ENCODE results near the gene SF3A2.
"Not testable (repeated sequence)": the region's sequence is repeated elsewhere in the genome, so short reads cannot be mapped to it uniquely, and the experiment has no call there.

SF3A2 gene, protein sequence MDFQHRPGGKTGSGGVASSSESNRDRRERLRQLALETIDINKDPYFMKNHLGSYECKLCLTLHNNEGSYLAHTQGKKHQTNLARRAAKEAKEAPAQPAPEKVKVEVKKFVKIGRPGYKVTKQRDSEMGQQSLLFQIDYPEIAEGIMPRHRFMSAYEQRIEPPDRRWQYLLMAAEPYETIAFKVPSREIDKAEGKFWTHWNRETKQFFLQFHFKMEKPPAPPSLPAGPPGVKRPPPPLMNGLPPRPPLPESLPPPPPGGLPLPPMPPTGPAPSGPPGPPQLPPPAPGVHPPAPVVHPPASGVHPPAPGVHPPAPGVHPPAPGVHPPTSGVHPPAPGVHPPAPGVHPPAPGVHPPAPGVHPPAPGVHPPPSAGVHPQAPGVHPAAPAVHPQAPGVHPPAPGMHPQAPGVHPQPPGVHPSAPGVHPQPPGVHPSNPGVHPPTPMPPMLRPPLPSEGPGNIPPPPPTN

DNA sequence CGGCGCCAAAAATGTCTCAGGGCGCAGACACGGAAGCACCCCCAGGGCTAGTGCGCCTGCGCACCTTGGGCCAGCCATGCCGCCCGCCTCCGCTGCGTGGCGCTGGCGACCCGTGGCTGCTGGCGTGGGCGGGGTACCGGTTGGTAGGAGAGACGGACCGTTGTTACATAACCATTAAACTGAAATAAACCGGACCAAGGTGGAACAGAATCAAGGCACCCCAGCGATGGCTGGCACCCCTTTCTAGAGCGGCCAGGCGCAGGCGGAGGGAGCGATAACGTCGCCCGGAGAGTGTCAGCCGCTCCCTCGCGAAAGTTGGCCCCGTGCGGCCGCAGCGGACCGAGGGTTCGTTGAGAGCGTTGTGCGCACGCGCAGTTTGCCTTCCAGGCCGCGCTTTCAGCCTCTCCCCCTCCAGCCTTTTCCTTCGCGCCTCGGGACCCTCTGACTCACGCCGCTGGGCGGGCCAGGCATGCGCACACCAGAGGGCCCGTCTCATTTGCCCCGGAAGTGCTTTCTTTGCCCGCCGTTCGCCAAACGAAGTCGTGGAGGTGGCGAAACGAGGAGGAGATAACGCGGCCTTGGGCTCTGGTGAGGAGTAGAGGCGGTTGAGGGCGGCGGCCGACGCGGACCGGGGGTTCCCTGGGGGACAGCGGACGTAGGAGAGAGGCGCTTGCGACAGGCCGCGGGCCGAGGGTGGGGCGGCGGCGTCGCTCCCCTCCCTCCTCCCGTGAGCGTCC is at the start of gene SF3A2, which contains the start of gene PLEKHJ1:
Gene SF3A2 (plus strand): TSS at position 511 of the 737 bp plus-strand sequence. CDS start 6,595 bp downstream, outside the sequence.
Gene PLEKHJ1 (minus strand): TSS at position 16 of the 737 bp plus-strand sequence. CDS start 81 bp downstream, outside the sequence.
- peak; percentile 96 to 98 (median 97) for DNase-seq (ENCODE audit: low read depth in 2 of 3, low spot score in 1 of 3)

DNA sequence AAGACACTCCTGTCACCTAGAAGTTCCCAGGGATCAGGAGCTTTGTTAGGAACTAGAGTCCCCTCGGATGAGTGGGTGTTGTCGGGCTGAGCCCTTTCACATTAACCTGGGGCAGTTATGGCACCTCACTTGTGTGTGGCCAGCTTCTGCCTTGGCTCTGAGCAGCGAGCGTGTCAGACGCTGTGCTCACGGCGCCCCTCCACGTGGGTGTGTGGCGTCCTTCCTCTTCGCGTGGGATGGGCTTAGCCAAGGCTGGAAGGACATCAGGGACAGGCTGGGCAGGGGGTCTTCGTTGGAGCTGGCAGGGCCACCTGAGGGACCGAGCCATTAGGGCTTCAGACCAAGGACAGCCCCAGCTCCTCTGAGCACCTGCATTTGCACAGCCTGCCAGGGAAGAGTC is 49.5 kb upstream of the SF3A2 start:
- no peak for DNase-seq (ENCODE audit: low read depth in 2 of 3, low spot score in 1 of 3)

DNA sequence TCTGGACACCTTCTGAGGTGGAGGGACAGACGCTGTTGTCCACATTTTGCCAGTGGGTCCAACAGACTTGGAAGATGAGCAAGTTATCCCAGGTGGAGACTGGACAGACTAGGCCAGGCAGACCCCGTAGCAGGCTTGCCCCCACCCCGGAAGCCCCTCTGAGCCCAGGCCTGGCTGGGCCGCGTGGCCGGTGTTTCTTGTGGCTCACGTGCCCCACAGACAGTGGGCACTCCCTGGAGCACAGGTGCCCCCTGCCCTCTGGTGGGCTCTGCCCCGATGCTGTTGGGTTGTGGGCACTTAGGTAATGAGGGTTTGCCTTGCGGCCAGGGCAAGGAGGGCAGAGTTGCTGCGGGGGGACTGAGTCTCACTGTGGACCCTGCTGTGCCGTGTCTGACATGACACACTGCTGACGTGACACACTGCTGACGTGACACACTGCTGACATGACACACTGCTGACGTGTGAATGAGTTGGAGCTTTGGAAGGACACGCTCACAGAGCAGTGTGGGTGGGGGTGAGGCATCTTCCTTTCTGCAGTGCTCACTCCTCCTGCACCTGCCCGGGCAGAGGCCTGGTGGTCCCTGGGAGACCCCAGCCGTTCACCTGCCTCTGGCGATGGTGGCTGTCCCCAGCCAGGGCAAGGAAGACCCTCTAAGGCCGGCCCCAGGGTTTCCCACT is 47.8 kb upstream of the SF3A2 start:
- DNase-seq (ENCODE audit: low read depth in 2 of 3, low spot score in 1 of 3), result no peak

DNA sequence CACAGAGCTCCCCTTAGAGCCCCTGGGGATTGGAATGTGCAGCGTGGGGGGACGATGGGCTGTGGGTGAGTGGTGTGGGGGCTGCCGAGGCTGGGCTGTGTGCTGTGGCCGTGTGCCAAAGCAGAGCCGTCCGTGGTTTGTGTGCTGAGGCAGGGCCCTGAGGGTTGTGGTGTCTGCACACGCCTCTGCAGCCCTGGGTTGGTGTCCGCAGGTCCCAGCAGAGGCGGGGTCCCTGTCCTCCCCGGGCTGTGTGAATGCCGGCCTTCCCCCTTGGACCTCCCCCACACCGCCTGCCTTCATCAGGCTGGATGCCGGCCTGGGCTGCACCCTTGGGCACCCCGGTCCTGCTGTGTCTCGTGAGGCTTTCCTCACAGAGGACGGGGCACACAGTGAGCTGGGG is 46.7 kb upstream of the SF3A2 start:
- no peak for DNase-seq (ENCODE audit: low read depth in 2 of 3, low spot score in 1 of 3)

DNA sequence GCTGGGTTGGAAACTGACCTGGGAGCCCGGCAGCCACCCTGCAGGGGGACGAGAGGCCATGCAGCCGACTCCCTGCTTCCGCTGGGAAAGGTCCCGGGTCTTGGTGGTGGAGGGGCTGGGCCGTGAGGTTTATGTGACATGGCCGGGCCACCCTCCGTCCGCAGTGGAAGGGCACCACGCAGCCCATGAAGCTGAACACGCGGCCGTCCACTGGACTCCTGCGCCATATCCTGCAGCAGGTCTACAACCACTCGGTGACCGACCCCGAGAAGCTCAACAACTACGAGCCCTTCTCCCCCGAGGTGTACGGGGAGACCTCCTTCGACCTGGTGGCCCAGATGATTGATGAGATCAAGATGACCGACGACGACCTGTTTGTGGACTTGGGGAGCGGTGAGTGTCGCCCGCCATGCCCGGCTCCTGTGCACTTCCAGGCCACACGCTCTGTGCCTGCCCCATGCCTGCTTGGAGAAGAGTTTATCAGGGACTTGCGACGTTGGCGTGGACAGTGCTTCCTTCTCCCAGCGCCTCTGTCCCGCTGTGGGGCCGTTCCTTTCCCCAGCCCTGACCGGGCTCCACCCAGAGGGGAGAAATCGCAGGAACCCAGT is 45.7 kb upstream of the SF3A2 start:
- no peak for DNase-seq (ENCODE audit: low read depth in 2 of 3, low spot score in 1 of 3)

DNA sequence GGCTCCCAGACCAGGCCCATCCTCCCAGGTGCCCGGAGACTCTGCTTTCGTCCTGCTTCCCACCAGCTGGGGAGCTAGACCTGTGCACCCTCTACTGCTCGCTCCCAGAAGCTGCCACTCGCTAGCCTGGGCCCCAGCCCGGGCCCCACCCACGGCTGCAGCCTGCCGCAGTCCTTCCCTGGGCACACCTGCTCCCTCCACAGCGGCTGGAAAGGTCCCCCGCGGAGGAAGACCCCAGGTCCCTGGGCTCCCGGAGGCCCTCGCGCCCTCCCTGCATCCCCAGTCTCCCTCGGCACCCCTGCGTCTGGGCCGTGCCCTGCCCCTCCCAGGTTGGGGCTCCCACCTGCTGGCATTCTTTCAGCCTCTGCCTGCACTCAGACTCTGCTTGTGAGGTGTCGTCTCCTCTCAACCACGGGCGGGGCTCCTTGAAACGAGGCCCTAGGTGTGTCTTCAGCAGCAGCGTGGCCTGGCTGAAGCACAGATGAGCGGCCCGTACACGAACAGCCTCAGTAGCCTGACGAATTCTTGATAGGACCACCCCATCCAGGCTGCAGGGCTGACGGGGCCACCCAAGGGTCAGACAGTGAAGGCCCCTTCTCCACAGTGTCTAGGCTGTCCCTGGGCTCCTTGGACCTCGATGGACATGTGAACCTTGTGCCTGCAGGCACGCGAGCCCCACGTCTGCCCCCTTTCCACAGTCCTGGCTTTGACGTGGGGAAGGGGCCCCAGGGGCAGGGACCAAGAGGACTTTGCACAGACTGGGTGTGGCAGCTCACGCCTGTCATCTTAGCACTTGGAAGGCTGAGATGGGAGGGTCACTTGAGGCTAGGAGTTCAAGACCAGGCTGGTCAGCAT is 44.9 kb upstream of the SF3A2 start:
- DNase-seq (ENCODE audit: low read depth in 2 of 3, low spot score in 1 of 3), result no peak

DNA sequence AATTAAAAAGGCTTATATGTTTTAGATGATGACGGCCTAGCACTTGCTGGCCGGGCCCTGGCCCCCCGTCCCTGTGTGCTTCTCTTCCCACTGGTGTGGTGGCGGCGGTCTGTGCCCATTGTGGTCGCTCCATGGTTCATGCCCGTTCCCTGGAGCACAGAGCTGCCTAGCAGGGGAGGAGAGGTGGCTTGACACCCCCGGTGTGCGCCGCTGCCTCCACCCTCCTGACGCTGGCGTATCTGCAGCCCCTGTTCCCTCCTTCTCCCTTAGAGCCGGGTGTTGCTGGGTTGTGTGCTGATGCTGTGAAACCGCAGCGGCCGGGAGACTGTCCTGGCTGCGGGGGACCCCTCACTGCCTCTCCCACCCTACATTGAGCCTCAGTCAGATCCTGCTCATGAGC is 43.8 kb upstream of the SF3A2 start:
- no peak for DNase-seq (ENCODE audit: low read depth in 2 of 3, low spot score in 1 of 3)

DNA sequence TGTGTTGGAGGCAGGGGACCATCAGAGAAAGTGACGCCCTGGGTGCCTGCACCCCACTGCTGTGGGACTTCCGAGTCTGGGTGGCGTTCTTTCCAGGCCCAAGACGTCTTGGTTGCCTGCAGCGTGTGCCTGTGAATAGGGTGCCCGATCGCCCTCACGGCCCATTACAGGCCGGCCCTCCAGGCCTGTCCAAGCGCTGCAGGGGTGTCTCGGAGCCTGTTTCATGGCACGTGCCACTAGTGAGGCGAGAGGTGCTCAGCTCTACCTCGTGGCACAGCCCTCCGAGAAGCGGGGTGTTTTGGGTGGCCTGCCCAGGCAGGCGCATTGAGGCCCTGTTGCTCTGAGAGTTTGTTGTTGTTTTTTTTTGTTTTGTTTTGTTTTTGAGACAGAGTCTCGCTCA is 42.8 kb upstream of the SF3A2 start:
- DNase-seq (ENCODE audit: low read depth in 2 of 3, low spot score in 1 of 3), result no peak

DNA sequence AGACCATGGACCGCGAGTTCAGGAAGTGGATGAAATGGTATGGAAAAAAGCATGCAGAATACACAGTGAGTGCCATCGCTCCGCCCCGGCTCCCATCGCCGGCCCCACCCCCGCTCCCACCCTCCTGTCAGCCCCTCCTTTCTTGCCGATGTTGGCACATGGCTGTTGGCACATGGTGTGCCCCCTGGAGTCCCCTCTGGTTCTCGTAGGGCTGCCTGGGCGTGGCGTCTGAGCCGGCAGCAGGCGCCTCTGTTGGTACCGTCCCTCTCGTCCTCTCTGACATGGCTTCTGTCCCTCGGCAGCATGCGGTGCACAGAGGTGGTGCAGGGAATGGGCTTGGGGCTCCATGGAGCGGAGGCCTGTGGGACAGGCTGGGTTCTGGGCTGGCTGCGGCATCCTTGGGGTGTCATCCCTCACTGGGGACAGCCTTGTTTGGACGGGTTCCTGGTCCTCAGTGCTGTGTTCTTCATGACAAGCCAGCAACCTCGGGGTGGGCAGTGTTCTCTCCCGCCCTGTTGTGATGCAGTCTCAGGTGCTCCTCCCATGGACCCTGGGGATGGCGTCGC is 42.0 kb upstream of the SF3A2 start:
- DNase-seq (ENCODE audit: low read depth in 2 of 3, low spot score in 1 of 3), result no peak

DNA sequence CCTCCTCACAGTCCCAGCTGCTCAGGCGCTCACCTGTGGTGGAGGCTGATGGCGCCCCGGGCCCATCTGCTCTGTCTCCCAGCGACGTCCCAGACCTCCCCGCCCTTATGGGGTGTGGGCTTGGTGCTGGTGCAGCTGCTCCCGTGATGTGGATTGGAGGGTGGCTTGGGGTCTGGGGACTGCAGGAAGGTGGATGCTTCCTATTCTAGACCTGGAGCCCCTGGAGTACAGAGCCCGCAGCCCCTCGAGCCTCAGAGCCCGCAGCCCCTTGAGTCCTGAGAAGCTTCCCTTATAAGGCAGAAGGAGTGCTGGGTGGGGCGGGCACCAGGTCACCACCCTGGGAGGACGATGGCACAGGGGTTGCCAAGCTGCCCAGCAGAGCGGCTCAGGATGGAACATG is 41.3 kb upstream of the SF3A2 start:
- DNase-seq (ENCODE audit: low read depth in 2 of 3, low spot score in 1 of 3), result no peak

DNA sequence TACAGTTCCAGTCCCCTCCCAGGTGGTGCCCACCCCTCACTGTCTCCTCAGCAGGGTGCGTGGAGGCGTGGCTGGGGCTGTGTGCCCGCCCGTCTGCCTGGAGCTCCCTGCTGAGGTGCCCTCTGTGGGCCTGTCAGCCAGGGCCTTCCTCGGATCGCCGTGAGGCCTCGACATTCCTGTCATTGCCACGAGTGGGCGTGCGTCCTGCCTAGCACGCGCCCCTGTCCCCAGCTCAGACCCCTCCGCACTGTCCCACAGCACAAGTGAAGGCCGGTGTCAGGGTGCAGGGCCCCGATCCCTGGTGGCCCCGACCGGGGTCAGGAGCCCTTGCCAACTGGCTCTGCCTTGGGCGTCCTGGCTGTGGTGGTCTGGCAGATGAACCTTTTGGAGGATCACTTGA is 40.7 kb upstream of the SF3A2 start:
- no peak for DNase-seq (ENCODE audit: low read depth in 2 of 3, low spot score in 1 of 3)

DNA sequence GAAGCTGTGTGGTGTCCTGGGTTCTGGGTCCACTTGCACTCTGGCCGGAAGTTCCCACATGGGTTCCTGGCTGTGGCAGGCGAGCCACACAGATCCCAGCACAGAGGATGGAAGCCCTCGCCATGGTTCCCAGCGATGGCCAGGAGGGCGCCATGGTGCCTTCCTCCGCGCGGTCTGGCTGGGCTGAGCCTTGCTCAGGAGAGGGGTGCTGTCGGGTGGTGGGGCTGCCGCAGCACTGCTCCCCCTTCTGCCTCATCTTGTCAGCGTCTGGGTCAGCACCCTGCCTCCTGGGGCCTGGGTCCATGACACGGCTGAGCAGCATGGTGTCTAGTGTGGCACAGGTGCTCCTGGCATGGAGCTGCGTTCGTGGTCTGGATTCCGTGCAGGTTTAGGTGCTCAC is 39.4 kb upstream of the SF3A2 start:
- no peak for DNase-seq (ENCODE audit: low read depth in 2 of 3, low spot score in 1 of 3)

DNA sequence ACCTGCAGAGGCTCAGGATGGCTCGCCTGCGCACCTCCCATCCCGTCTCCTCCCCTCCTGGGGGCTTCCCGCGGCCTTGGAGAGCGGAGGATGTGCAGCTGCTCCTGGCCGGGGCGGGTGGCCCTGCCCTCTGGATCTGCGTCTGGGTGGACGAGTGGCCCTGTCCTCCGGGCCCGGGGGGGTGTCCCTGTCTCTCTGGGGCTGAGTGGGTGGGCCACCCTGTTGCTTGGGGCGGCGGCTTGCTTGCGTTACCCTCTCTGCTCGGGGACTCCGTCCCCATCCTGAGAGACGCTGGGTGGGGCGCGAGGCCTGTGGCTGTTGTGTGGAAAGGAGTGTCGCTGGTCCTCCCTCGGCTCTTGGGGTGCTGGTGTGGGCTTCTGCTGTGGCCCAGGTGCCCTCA is 38.3 kb upstream of the SF3A2 start:
- DNase-seq (ENCODE audit: low read depth in 2 of 3, low spot score in 1 of 3), result no peak

DNA sequence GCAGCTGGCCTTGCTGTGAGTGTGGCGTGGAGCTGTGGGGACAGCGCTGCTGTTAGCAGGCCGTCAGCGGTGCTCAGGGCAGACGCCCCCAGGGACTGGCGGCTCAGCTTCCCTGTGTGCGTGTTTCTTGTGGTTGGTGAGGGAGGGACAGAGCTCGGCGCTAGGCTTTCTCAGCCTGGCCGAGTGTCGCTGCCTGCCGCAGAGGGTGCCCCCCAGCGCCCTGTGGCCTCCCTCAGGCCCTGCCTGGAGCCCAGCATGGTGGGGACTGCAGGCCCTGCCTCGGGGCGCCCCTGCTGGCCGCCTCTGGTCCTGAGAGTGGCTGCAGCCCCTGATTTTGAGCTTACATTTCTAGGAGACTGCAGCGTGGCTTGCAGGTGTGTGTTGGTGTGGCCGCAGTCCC is 37.4 kb upstream of the SF3A2 start:
- no peak for DNase-seq (ENCODE audit: low read depth in 2 of 3, low spot score in 1 of 3)

DNA sequence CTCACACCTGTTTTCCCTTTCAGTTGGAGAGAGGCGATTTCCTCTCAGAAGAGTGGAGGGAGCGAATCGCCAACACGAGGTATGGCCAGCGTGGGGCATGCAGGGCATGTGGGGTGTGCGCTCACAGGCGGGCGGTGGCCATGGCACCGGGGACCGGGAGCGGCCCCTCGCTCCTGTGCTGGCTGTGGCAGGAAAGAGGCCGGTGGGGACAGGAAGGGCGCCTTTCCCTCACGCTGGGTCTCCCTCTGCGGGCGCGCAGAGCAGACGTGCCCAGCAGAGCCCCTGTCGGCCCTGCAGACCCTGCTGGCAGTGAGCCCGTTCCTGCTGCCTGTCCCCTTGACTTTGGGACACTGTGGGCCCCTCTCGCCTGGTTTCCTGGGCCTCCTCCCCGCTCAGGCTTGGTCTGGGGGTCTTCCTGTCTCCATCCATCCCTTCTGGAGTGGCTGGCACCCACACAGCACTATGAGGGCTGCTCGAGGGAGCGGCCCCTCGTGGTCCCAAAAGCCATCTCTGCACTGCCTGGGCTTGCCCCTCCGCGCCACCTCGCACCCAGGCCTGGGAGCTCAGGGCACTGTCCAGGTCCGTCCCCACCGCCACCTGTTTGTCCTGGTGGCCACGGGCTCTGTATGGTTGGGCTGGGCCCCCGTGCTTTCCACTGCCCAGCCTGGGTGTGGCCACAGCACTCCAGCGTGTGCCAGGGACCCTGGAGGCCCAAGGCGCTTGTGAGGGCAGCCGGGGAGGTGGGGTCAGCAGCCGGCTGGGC is 36.6 kb upstream of the SF3A2 start:
- no peak for DNase-seq (ENCODE audit: low read depth in 2 of 3, low spot score in 1 of 3)

DNA sequence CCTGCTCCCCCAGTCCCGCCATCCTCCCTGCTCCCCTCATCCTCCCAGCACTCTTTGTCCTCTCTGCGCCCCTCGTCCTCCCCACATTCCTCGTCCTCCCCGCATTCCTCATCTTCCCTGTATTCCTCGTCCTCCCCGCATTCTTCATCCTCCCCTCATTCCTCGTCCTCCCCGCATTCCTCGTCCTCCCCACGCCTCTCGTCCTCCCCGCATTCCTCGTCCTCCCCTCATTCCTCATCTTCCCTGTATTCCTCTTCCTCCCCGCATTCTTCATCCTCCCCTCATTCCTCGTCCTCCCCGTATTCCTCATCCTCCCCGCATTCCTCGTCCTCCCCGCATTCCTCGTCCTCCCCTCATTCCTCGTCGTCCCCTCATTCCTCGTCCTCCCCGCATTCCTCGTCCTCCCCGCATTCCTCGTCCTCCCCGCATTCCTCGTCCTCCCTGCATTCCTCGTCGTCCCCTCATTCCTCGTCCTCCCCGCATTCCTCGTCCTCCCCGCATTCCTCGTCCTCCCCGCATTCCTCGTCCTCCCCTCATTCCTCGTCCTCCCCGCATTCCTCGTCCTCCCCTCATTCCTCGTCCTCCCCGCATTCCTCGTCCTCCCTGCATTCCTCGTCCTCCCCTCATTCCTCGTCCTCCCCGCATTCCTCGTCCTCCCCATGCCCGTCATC is 35.9 kb upstream of the SF3A2 start:
- not testable (repeated sequence) for DNase-seq (ENCODE audit: low read depth in 2 of 3, low spot score in 1 of 3)

DNA sequence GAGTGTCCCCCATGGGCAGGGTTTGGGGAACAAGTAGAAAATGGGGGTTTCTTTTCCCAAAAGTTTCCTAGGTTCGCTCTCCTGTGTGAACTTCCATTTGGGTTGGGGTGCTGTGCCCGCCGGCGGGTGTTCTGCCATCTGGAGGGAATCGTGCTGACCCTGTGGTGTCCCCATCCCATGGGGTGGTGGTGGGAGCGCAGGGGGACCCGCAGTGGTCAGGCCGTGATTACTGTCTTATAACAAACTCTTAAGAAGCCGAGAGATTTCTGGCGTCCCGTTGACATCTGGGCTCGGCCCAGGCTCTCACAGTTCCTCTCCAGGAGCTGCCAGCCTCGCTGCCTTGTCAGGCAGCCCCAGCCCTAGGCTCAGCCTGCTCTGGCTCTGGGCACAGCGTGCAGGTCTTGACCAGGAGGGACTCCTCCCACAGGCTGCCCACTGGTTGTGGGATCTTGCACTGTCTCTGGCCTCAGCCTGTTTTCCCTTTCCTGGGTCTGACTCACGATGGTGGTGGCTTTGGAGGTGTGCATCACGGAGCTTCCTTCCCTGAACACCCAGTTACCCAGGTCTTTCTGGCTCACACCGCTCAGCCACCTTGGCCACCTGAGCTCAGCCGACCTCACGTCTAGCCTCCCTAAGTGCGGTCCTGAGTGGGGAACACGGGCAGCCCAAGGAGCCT is 35.0 kb upstream of the SF3A2 start:
- no peak for DNase-seq (ENCODE audit: low read depth in 2 of 3, low spot score in 1 of 3)

DNA sequence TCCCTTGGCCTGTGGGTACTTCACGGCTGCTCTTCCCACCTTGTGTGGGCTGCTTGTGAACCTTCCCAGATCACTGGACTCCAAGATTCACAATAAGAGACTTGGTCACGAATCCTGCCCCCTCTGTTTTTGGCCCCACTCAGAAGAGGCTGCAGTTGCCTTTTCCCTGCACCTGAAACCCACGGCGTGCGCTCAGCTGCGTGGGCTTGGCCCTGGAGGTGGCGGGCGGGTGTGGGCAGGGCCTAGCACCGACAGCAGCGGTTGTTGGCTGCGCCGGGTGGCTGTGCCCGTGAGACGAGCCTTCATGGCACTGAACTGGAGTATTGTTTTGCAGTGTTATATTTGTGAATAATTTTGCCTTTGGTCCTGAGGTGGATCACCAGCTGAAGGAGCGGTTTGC is 34.3 kb upstream of the SF3A2 start:
- DNase-seq (ENCODE audit: low read depth in 2 of 3, low spot score in 1 of 3), result no peak

Data from stimulated activated CD4-positive, alpha-beta T cell treated with anti-CD3 and anti-CD28 coated beads, Interleukin-12 subunit alpha, Interleukin-12 subunit beta, amount 100 ng/mL, for 48 hours (primary cell).